Mucosa of rectum (tissue), 2 donors: Measurements from ENCODE around the gene PUS7.

Source experiments
- H3K27ac ChIP-seq, 2 donors: one replicate each; pipeline ENCODE4 v1.7.0; 2013; ENCODE audit warnings: inconsistent platforms in 2 of 2, low read depth in 2 of 2, low read length in 2 of 2
- H3K27me3 ChIP-seq, 2 donors: one replicate each; pipeline ENCODE4 v1.7.0; 2013; ENCODE audit warnings: low read length in 2 of 2; ENCODE audit not compliant: control insufficient read depth in 2 of 2, insufficient read depth in 2 of 2
- H3K36me3 ChIP-seq, 2 donors: one replicate each; pipeline ENCODE4 v1.7.0; 2013; ENCODE audit warnings: low read length in 2 of 2; ENCODE audit not compliant: control insufficient read depth in 2 of 2, insufficient read depth in 2 of 2
- H3K4me1 ChIP-seq, 2 donors: one replicate each; pipeline ENCODE4 v1.7.0; 2013; ENCODE audit warnings: low read length in 2 of 2, mild to moderate bottlenecking in 1 of 2; ENCODE audit not compliant: control insufficient read depth in 2 of 2, insufficient read depth in 2 of 2
- H3K4me3 ChIP-seq, 2 donors: one replicate each; pipeline ENCODE4 v1.7.0; 2013; ENCODE audit warnings: low read length in 2 of 2
- H3K9ac ChIP-seq, 2 donors: one replicate each; pipeline ENCODE4 v1.7.0; 2013; ENCODE audit warnings: low read length in 2 of 2, low read depth in 1 of 2, mild to moderate bottlenecking in 1 of 2
- H3K9me3 ChIP-seq, 2 donors: one replicate each; pipeline ENCODE4 v1.7.0; 2013; ENCODE audit warnings: low read length in 2 of 2; ENCODE audit not compliant: control insufficient read depth in 2 of 2
- donor health status: healthy.
- donor health status: Normal muscosa, but diverticular disease.

PUS7 gene

GRCh38 chr7:105502173-105502572, 19.9 kb downstream of the PUS7 start:
- peaks cover 10 to 12% of the 10 kb centered on the region in 2 donors for H3K36me3 ChIP-seq
- H3K27me3 ChIP-seq: no peaks in the 10 kb centered on the region
- no peak overlapping the region for H3K27ac ChIP-seq
- no peak overlapping the region for H3K9ac ChIP-seq
- H3K9me3 ChIP-seq: no peaks in the 10 kb centered on the region
- H3K4me1 ChIP-seq: no peaks in the 10 kb centered on the region
- no peak overlapping the region for H3K4me3 ChIP-seq

- Histone ChIP-seq H3K9me3 (no peaks in the 10 kb centered on the region), H3K27ac (no peak overlapping the region), H3K36me3 (peaks cover 0 to 5% of the 10 kb centered on the region in 2 donors), H3K9ac (no peak overlapping the region), H3K27me3 (no peaks in the 10 kb centered on the region), H3K4me1 (no peaks in the 10 kb centered on the region), H3K4me3 (no peak overlapping the region)
Observed at GRCh38 chr7:105497016-105497415, 25.1 kb downstream of the PUS7 start.

- no peaks in the 10 kb centered on the region for H3K9me3 ChIP-seq
- H3K9ac ChIP-seq: no peak overlapping the region
- no peaks in the 10 kb centered on the region for H3K27me3 ChIP-seq
- H3K4me3 ChIP-seq: no peak overlapping the region
- no peak overlapping the region for H3K27ac ChIP-seq
- peaks cover 0 to 4% of the 10 kb centered on the region in 2 donors for H3K36me3 ChIP-seq
- no peaks in the 10 kb centered on the region for H3K4me1 ChIP-seq
Observed at GRCh38 chr7:105496521-105496920, 25.6 kb downstream of the PUS7 start.

- Histone ChIP-seq H3K27me3 (no peaks in the 10 kb centered on the region), H3K36me3 (no peaks in the 10 kb centered on the region), H3K4me3 (no peak overlapping the region), H3K9ac (no peak overlapping the region), H3K4me1 (no peaks in the 10 kb centered on the region), H3K27ac (no peak overlapping the region), H3K9me3 (no peaks in the 10 kb centered on the region)
Observed at GRCh38 chr7:105493923-105494315, 28.2 kb downstream of the PUS7 start.

GRCh38 chr7:105493196-105493922, 28.7 kb downstream of the PUS7 start:
- no peak overlapping the region for H3K9ac ChIP-seq
- no peaks in the 10 kb centered on the region for H3K4me1 ChIP-seq
- H3K9me3 ChIP-seq: no peaks in the 10 kb centered on the region
- no peak overlapping the region for H3K4me3 ChIP-seq
- H3K27ac ChIP-seq: no peak overlapping the region
- no peaks in the 10 kb centered on the region for H3K36me3 ChIP-seq
- no peaks in the 10 kb centered on the region for H3K27me3 ChIP-seq

- H3K9me3 ChIP-seq: no peaks in the 10 kb centered on the region
- H3K4me1 ChIP-seq: no peaks in the 10 kb centered on the region
- peaks cover 0 to 4% of the 10 kb centered on the region in 2 donors for H3K36me3 ChIP-seq
- H3K27ac ChIP-seq: no peak overlapping the region
- no peak overlapping the region for H3K9ac ChIP-seq
- H3K27me3 ChIP-seq: no peaks in the 10 kb centered on the region
- no peak overlapping the region for H3K4me3 ChIP-seq
Observed at GRCh38 chr7:105489409-105489808, 32.7 kb downstream of the PUS7 start.

- no peak overlapping the region for H3K27ac ChIP-seq
- H3K36me3 ChIP-seq: peaks cover 0 to 4% of the 10 kb centered on the region in 2 donors
- H3K4me1 ChIP-seq: no peaks in the 10 kb centered on the region
- H3K9ac ChIP-seq: no peak overlapping the region
- H3K9me3 ChIP-seq: no peaks in the 10 kb centered on the region
- no peak overlapping the region for H3K4me3 ChIP-seq
- no peaks in the 10 kb centered on the region for H3K27me3 ChIP-seq
Observed at GRCh38 chr7:105487579-105488571, 34.2 kb downstream of the PUS7 start.

GRCh38 chr7:105480931-105481330, 41.1 kb downstream of the PUS7 start:
- Histone ChIP-seq H3K36me3 (peaks cover 0 to 2% of the 10 kb centered on the region in 2 donors), H3K9me3 (no peaks in the 10 kb centered on the region), H3K9ac (no peak overlapping the region), H3K4me3 (no peak overlapping the region), H3K27ac (no peak overlapping the region), H3K4me1 (no peaks in the 10 kb centered on the region), H3K27me3 (no peaks in the 10 kb centered on the region)

- Histone ChIP-seq H3K27ac (no peak overlapping the region), H3K27me3 (no peaks in the 10 kb centered on the region), H3K36me3 (peaks cover 0 to 2% of the 10 kb centered on the region in 2 donors), H3K4me1 (no peaks in the 10 kb centered on the region), H3K9me3 (no peaks in the 10 kb centered on the region), H3K4me3 (no peak overlapping the region), H3K9ac (no peak overlapping the region)
Observed at GRCh38 chr7:105478606-105479005, 43.5 kb downstream of the PUS7 start.

- H3K4me1 ChIP-seq: no peaks in the 10 kb centered on the region
- H3K27me3 ChIP-seq: no peaks in the 10 kb centered on the region
- H3K4me3 ChIP-seq: no peak overlapping the region
- no peak overlapping the region for H3K9ac ChIP-seq
- H3K9me3 ChIP-seq: no peaks in the 10 kb centered on the region
- H3K36me3 ChIP-seq: peaks cover 0 to 2% of the 10 kb centered on the region in 2 donors
- H3K27ac ChIP-seq: no peak overlapping the region
Observed at GRCh38 chr7:105477908-105478307, 44.2 kb downstream of the PUS7 start.
